Suprapubic skin (tissue), 4 donors: ENCODE measurements around the gene FLII. TPM values are rescaled to one million over a fixed set of nuclear protein-coding genes. Genes with fewer than 3 reads are reported as not detected.
A peak's percentile ranks its signal among the peaks of the same experiment; 100 is the strongest.

Source experiments
- DNase-seq, 2 donors: peaks; one replicate each; pipeline ENCODE4 v3.0.0-alpha.2; 2019; ENCODE audit warnings: low spot score in 2 of 2
- H3K27ac ChIP-seq: fragments of 200-600 bp; sonication (generic); one replicate; pipeline ENCODE4 v1.5.1; 2019
- H3K27me3 ChIP-seq: fragments of 200-600 bp; sonication (generic); one replicate; pipeline ENCODE4 v1.5.1; 2019
- H3K36me3 ChIP-seq: fragments of 200-600 bp; sonication (generic); one replicate; pipeline ENCODE4 v1.5.1; 2019
- H3K4me1 ChIP-seq: fragments of 200-600 bp; sonication (generic); one replicate; pipeline ENCODE4 v1.5.1; 2019
- H3K4me3 ChIP-seq: fragments of 200-600 bp; sonication (generic); one replicate; pipeline ENCODE4 v1.5.1; 2019; ENCODE audit warnings: mild to moderate bottlenecking
- H3K9me3 ChIP-seq: fragments of 200-600 bp; sonication (generic); one replicate; pipeline ENCODE4 v1.5.1; 2019
- CTCF ChIP-seq, 2 donors: fragments of 200-600 bp in 1 of 2; fragments of 450-650 bp in 1 of 2; sonication (generic) in 1 of 2; IDR thresholded peaks; one replicate each; pipeline ENCODE4 v1.5.1; 2016 to 2019; ENCODE audit warnings: antibody characterized with exemption in 2 of 2, mild to moderate bottlenecking in 1 of 2, moderate library complexity in 1 of 2
- EP300 ChIP-seq: sonication (generic); formaldehyde crosslinking; IDR thresholded peaks from one replicate; pipeline ENCODE4 v1.6.1; 2017; ENCODE audit warnings: antibody characterized with exemption
- POLR2A ChIP-seq, 2 donors: fragments of 450-650 bp; IDR thresholded peaks; one replicate each; pipeline ENCODE4 v1.6.1; 2017; ENCODE audit warnings: antibody characterized with exemption in 2 of 2, mild to moderate bottlenecking in 2 of 2, moderate library complexity in 2 of 2
- POLR2AphosphoS5 ChIP-seq, 3 donors: sonication (generic); formaldehyde crosslinking; IDR thresholded peaks; one replicate each; pipeline ENCODE4 v1.6.1; 2017; ENCODE audit warnings: antibody characterized with exemption in 3 of 3
- WGBS: methylation state at CpG from one replicate; pipeline ENCODE4 v1.1.5; 2018; 5-methylcytosine and 5-hydroxymethylcytosine counted together
- total RNA-seq, 4 donors: library from RNA; depleted of rRNA; stranded (reverse); fragments of >200 nt; gene quantifications; one replicate each; pipeline ENCODE4 v1.1.0, GENCODE V29; 2016

FLII gene
- total RNA-seq, 4 donors from 2014 or later = 254 to 350 (median 291) TPM

GRCh38 chr17:18237461-18237860 is 21.1 kb downstream of the FLII start:
- no peak overlapping the region for H3K4me3 ChIP-seq
- peaks cover 15% of the 10 kb centered on the region for H3K4me1 ChIP-seq
- TF ChIP-seq POLR2A (IDR thresholded peaks at IDR 0.05) = no peak
- TF ChIP-seq EP300 = no peak
- no peak for TF ChIP-seq CTCF (IDR thresholded peaks at IDR 0.05)
- no peak for TF ChIP-seq POLR2AphosphoS5 (IDR thresholded peaks at IDR 0.05)
- no peaks in the 10 kb centered on the region for H3K27me3 ChIP-seq
- WGBS = 82% methylated on average over 13 of the region's 20 CpGs
- no peak overlapping the region for H3K27ac ChIP-seq
- H3K9me3 ChIP-seq = no peaks in the 10 kb centered on the region
- peaks cover 77% of the 10 kb centered on the region for H3K36me3 ChIP-seq
- DNase-seq = no peak

- DNase-seq = no peak
- H3K4me1 ChIP-seq = peaks cover 15% of the 10 kb centered on the region
- no peak overlapping the region for H3K27ac ChIP-seq
- 95% methylated on average over 12 of the region's 18 CpGs for WGBS
- TF ChIP-seq EP300 = no peak
- TF ChIP-seq POLR2AphosphoS5 (IDR thresholded peaks at IDR 0.05) = no peak
- TF ChIP-seq POLR2A (IDR thresholded peaks at IDR 0.05) = no peak
- TF ChIP-seq CTCF (IDR thresholded peaks at IDR 0.05) = no peak
- peaks cover 71% of the 10 kb centered on the region for H3K36me3 ChIP-seq
- no peaks in the 10 kb centered on the region for H3K27me3 ChIP-seq
- no peak overlapping the region for H3K4me3 ChIP-seq
- H3K9me3 ChIP-seq = no peaks in the 10 kb centered on the region
Observed at GRCh38 chr17:18236494-18236893, 22.0 kb downstream of the FLII start.

- Histone ChIP-seq H3K9me3 (no peaks in the 10 kb centered on the region), H3K27me3 (no peaks in the 10 kb centered on the region), H3K4me3 (no peak overlapping the region), H3K36me3 (peaks cover 64% of the 10 kb centered on the region), H3K27ac (peak overlapping the region; percentile 55), H3K4me1 (peaks cover 15% of the 10 kb centered on the region)
- WGBS = 45% methylated on average over 13 of the region's 14 CpGs
- DNase-seq = peak in 1 of 2 donors; percentile 73
- TF ChIP-seq CTCF (IDR thresholded peaks at IDR 0.05) (no peak), POLR2A (IDR thresholded peaks at IDR 0.05) (no peak), POLR2AphosphoS5 (IDR thresholded peaks at IDR 0.05) (no peak), EP300 (no peak)
Observed at GRCh38 chr17:18235743-18236256, 22.7 kb downstream of the FLII start.

GRCh38 chr17:18234853-18235380 is 23.6 kb downstream of the FLII start:
- WGBS = 91% methylated on average over 15 of the region's 22 CpGs
- H3K9me3 ChIP-seq = no peaks in the 10 kb centered on the region
- H3K27me3 ChIP-seq = no peaks in the 10 kb centered on the region
- peaks cover 56% of the 10 kb centered on the region for H3K36me3 ChIP-seq
- H3K27ac ChIP-seq = peak overlapping the region; percentile 55
- H3K4me1 ChIP-seq = peaks cover 15% of the 10 kb centered on the region
- H3K4me3 ChIP-seq = no peak overlapping the region
- DNase-seq = peak in 1 of 2 donors; percentile 48
- TF ChIP-seq POLR2AphosphoS5 (IDR thresholded peaks at IDR 0.05) (no peak), CTCF (IDR thresholded peaks at IDR 0.05) (no peak), EP300 (no peak), POLR2A (IDR thresholded peaks at IDR 0.05) (no peak)

- no peak overlapping the region for H3K4me3 ChIP-seq
- peaks cover 15% of the 10 kb centered on the region for H3K4me1 ChIP-seq
- TF ChIP-seq EP300 (no peak), POLR2AphosphoS5 (IDR thresholded peaks at IDR 0.05) (no peak), CTCF (IDR thresholded peaks at IDR 0.05) (no peak), POLR2A (IDR thresholded peaks at IDR 0.05) (no peak)
- no peaks in the 10 kb centered on the region for H3K9me3 ChIP-seq
- no peak overlapping the region for H3K27ac ChIP-seq
- DNase-seq = no peak
- H3K36me3 ChIP-seq = peaks cover 51% of the 10 kb centered on the region
- no peaks in the 10 kb centered on the region for H3K27me3 ChIP-seq
- 100% methylated on average over 1 of the region's 22 CpGs for WGBS
Observed at GRCh38 chr17:18233803-18234518, 24.6 kb downstream of the FLII start.
